HG03064 (cell line): ENCODE measurements around the gene UBE2E2.

ENCODE experiments used
- ATAC-seq: cut with Tn5 transposase; IDR thresholded peaks from one replicate; pipeline ENCODE4 v1.9.1; 2021; ENCODE audit warnings: low read depth; ENCODE audit not compliant: unreplicated experiment

UBE2E2 gene

DNA sequence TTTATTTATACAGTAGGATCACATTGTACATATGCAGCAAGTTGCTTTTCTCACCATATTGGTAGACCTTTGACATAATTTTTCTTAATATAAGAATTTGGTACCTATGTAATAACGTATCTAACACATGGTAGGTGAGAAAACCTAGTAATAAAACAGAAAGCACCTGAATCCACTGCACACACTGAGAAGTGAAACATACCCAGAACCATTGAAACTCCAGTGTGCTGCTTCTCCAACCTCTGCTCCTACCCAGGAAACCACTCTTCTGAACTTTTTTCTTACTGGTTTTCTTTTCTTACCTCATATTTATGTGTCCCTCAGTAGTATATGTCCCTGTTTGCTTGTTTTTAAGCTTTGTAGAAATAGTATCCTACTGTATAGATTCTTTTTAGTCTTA, 293.0 kb downstream of the UBE2E2 start:
- ATAC-seq: peak; percentile 89

DNA sequence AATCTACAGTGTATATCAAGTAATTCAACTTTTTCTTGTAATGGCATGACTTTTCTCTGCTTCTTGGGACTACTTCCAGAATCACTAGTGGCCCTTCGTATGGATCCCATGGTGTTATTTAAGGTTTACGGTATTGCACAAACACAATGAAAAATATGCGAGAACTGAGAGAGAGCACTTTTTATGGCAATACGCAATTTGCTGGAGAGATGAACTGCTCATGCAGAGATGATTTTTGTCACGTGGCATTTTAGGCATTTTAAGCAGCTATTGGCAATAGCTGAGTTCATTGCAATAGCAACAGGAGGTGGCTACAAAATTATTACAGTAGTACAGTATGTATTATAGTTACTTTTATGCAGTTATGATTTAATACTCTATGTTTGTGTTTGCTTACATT, 294.0 kb downstream of the UBE2E2 start:
- no peak for ATAC-seq

DNA sequence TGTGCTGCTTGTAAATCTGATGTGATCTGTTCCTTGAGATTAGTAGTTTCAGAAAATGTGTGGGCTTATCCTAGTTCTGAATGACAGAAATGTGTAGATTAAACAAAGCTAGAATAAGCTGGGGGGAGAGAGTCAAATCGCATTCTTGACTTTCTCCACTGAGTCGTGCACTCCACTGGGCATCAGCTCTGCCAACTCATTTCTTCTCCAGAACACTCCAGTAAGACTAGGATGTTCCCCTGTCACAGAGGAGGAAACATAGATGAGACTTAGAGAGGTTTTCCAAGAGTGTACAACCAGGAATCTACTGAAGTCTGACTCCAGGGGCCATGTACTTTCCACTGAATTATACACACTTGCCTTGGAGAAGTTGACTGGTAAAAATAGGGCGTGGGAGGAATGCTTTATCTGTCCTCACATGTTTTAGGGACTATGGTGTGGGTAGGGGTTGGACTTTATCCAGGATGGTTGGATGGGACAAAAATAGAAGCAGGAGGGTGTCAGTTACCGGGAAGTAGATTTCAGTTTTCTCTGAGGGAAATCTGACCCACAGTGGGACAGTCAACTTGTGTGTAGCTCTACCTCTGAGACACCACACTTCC, 298.2 kb downstream of the UBE2E2 start:
- no peak for ATAC-seq

DNA sequence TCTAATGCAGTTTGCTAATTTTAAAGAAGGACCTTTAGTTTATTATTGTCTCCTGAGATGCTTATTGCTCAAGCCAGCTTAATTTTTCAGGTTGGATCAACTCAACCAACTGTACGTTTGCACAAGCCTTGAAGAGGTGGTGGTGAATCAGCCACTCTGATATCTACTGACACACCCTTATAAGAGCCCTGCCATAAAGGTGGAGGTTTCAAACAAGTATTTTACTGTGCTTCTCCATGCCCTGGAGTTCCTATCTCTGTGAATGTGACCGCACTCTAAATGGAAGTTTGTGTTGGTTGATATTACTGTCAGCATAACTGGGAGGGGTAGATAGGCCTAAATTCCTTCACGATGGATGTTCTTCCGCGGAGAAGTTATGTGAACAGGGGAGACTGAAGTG, 305.3 kb downstream of the UBE2E2 start:
- ATAC-seq: no peak

DNA sequence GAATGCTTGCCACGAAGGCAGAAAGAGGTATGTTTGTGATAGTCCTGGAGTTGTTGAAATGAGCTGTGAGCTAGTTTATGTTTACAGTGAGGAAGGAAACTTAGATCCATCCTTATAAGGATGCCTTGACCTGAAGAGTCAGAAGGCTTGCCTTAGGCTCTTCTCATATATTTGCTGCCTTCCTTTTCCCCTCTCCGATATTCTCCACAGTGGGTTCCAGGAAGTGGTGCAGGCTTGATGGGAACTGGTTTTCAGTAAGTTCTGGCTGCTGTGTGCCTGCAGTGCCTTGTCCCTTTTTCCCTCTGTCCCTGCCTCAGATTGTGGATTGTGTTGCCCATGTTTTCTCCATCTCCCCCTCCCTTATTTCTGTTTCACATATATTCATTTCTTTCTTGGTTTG, 315.3 kb downstream of the UBE2E2 start:
- ATAC-seq: no peak

DNA sequence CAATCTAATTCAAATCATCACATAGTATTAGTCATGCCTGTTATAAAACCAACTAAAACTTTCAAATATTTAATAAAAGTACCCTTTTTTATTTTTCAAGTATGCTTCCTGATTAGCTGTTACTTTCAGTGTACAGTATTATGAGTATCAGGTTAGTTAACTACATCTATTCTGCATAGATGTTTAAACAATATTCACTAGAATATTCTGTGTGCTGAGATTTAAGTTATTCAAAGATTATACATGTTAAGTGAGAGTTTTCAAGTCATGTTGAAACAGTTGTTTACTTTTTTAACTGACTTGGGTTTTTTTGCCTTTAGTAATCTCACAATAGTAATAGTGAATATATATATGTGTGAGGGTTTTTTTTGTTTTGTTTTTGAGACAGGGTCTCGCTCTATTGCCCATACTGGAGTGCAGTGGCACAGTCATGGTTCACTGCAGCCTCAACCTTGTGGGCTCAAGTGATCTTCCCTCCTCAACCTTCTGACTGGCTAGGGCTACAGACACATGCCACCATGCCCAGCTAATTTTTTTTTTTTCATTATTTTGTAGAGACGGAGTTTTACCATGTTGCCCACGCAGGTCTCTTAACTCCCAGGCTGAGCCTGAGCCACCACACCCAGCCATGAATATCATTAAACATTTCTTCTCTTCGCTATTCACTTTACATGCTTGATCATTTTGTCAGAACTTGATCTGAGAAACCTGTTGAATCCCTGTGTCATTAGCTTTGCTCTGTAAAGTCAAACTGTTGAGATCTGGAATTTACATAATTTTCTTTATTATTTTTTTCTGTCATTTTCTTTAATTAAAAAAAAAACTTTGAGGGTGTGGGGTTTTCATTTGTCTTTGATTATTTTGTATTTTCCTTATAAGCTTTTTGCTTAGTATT, 316.4 kb downstream of the UBE2E2 start:
- no peak for ATAC-seq

DNA sequence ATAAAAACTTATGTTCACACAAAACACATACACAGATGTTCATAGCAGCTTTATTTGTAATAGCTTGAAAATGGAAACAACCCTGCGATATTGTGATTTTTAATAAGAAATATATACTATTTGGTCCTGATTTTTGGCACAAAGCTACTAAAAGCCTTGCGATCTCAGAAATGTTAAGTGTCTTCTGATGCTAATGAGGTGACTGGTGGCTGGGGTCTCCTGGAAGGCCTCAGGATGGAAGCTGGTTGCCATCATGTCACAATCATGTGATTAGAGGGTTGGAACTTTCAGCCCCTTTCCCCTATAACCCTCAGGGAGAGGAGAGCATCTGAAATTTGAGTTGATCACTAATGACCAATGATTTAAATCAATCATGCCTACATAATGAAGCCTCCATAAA, 324.2 kb downstream of the UBE2E2 start:
- no peak for ATAC-seq

DNA sequence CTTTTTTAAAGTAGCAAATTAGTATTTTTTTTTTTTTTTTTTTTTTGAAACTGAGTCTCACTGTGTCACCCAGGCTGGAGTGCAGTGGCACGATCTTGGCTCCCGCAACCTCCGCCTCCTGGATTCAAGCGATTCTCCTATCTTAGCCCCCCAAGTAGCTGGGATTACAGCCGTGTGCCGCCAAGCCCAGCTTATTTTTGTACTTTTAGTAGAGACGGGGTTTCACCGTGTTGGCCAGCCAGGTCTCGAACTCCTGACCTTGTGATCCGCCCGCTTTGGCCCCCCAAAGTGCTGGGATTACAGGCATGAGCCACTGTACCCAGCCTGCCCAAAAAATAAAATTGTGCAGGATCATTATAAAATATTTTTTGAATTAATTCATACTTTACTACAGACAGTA, 330.5 kb downstream of the UBE2E2 start:
- no peak for ATAC-seq

DNA sequence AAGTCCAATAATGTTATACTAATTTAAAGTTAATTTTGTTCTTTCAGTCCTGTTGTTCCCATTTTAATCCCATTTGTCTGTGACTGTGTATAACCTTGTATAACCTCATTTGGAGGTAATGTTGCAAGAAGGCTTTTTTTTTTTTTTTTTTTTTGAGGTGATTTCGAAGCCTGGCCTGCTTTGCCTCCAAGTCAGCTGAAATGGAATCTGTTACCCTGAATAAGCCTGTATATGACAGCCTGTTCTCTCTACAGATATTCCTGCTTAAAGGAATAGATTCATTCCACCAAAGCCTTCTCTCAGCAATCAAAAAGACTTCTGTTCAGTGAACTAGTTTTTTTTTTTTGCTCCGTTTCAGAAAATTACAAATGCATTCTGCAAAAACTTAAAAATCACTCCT, 330.9 kb downstream of the UBE2E2 start:
- no peak for ATAC-seq

DNA sequence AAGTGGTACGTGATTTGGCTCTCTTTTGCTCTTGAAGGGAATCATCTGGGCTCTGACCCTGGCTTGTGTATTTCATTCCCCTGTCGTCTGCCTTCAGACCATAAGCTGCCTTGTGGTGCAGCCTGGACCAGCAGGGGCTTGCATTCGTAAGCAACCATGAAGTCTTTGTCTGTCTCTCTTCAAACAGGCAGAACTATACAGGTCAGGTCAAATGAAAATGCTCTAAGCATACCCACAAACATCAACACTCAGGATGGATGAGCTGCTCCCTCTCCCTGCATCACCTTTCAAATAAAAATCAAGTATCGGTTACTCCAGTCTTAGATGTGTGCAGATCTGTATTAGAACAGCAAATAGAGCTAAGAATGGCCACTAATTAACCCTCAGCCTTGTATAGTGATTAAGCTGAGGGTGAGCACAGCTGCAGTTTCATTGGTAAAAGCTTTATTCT, 334.0 kb downstream of the UBE2E2 start:
- ATAC-seq: no peak

DNA sequence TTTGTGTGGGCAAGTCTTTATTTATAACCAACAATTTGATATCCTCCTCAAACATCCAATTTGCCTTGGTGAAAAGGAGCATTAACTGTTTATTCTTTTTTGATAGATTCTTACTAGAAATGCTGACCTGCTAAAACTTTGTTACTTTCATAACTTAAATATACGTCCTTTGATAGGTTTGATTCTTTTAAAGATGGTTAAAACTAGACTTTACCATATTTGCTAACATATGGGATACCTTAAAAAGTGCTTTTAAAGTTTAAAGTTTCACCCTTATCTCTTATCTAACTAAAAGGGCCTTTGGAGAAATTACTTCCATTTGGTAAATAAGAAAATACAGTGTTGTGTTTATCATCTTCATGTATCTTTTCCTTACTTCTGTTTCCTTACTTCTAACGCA, 336.1 kb downstream of the UBE2E2 start:
- ATAC-seq: no peak

DNA sequence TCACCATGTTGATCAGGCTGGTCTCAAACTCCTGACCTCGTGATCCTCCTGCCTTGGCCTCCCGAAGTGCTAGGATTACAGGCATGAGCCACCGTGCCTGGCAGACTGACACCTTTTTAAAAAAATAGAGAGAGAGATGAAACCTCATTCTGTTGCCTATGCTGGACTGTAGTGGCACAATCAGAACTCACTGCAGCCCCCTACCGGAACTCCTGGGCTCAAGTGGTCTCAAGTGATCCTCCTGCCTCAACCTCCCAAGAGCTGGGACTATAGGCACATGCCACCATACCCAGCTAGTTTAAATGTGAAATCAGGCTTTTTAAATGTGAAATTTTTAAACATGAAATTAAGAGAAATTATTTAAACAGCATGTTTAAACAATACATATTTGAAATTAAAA, 337.5 kb downstream of the UBE2E2 start:
- no peak for ATAC-seq

DNA sequence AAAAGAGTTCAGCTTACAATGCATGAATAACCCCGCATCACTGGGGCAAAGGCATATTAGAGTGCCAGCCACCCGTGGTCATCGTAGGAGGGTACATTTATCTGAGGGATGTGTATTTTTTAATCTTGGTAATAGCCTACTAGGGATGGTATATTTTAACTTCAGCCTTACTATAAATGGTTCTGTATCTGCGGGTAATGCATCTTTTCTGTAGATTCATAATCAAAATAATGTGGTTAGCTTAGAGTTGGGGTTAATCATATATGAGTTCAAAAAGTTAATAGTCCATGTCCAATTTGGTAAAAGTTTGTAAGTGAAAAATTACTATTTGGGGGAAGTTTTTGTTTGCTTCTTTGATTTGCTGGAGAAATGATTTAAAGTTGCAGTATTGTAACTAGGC, 339.0 kb downstream of the UBE2E2 start:
- ATAC-seq: no peak

DNA sequence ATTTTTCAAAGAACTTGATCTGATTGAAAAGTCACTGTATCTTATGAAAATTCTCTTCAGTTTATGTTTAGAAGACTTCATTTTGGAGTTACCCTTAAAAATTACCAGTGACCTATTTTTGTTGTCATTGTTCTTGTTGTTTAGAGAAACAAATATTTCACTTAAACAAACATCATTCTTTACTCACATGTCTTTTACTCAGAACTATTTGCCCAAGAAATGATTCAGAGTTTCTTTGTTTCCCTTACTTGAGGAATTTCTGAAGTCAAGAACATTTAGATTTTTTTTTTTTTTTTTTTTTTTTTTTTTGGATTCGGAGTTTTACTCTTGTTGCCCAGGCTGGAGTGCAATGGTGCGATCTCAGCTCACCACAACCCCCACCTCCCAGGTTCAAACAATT, 343.1 kb downstream of the UBE2E2 start:
- ATAC-seq: no peak

DNA sequence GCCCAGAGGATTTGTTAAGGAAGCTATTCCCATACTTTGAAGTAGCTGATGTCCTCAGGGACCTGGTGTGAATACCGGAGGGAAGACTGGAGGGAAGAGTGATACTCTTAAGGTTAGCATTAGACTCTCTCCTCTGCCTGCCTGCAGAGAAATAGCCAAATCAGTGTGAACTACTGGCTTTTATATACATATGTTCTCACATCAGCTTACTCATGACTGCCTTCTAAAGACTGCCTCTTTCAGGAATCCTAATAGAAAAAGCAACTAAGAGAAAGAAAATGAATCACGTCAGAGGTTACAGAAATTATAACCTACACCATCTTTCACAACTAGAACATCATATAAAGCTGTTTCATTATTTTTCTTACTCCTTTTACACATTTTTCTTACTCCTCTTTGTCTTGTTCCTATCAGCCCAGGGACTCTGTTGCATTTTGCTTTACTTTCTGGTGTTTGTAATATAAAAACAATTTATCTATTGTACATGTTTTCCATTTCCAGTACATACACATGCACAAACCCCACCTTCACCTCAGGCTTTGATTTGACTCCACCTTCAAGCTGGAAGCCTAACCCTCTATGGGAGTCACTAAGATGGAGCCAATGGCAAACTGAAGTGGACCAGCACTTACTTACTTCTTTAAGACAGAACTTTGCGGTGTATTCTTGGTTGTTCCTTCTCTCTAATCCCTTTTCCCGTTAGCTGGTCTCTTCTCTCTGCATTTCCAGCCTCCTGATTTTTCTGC, 345.0 kb downstream of the UBE2E2 start:
- ATAC-seq: no peak

DNA sequence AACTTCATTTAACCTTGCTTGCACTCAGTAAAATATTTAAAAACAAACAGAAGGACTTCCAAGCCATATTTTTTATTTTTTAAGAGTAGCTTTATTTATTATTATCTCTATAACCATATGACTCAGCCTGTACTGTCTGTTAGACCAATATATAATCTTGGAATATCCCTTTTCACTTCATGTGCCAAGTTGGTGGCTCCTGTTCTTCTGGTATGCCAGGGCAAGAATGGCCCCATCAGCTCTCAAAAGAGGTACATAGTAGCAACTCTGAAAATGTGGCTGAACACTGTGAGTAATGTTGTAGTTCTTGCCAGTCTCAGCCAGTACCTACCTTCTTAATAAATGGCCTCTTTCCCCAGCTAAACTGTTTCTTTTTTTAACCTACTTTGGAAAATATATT, 345.6 kb downstream of the UBE2E2 start:
- no peak for ATAC-seq

DNA sequence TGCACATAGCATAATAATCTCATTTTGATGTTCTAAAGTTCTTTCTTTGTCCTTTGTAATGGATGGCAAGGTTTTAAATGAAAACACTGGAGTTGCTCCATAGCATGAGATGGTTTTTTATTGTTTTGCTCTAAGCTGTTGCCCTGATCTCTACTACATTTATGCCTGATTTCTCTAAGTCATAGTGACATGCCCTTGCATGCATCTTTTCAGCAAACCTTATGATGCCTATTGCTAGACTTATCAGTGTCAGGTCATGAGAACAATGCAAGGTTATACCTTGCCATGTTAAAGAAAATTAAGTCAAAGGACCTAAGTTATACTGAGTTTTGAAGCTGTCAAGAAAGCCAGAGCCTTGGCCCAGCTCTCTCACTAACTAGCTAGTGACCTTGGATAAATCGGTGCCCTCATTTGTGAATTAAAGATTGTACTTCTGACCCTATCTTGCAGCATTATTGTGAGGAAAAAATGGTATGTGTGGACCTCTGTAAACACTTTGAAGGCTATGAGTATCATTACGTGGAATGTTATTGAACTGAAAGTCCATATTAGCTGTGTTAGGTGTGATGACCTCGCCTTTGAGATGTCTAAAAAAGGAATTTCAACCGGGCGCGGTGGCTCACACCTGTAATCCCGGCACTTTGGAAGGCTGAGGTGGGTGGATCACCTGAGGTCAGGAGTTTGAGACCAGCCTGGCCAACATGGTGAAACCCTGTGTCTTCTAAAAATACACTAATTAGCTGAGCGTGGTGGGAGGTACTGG, 346.2 kb downstream of the UBE2E2 start:
- no peak for ATAC-seq

DNA sequence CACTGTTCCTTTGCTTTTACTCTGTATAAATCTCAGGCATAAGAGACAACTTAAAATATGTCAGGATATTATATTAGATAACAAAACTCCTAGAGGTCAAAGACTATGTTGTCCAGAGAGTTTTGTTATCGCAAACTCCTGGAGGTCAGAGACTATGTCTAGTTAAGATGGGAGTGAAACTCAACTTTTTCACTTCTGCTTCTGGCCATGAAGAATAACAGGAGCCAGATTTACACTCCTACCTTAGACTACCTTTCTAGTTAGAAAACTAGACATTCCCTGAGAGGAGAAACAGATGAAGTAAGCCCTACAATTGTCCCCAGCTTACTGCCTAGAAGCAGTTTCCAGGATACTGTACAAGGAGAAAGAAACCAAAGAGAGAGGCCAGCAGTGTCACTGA, 347.3 kb downstream of the UBE2E2 start:
- ATAC-seq: peak; percentile 86

DNA sequence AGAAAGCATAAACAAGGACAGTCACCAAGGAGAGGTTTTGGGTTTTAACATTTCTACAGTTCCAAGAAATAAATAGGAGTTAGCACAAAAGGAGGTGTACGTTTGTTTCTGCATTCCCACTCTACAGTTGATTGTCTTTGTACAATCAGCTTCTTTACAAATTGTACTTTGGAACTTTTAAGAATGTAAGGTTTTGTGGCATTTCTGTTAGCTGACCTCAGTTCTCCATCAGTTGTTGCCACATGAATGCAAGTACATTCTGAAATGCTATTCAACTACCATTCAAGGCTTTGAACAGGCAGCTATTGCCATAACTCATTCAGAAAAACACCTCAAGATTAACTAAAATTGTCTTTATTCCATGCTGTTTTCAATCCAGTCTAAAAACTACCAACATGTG, 349.4 kb downstream of the UBE2E2 start:
- ATAC-seq: no peak

DNA sequence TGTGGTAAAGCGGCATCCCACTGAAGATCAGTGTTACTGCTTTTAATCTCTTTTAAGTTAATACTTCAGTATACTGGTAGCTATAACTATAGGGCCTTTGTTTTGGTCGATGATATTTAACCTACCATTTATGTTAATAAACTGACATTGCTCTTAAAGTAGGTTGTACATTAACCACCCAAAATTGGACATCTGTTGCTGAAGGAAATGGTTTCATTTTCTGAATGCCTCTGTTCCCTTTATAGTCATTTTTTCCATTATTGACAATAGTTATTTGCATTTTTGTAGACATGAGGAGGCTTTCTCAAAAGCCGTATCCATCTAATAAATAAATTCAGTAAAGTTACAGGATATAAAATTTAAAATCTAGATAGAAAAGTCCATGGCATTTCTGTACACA, 350.2 kb downstream of the UBE2E2 start:
- ATAC-seq: no peak
